Endothelial cell of umbilical vein (primary cell): ENCODE measurements around the gene DIAPH2. TPM values are rescaled to one million over a fixed set of nuclear protein-coding genes. Genes with fewer than 3 reads are reported as not detected.
A peak's percentile ranks its signal among the peaks of the same experiment; 100 is the strongest.

Source experiments
- BruUV-seq: library from RNA; stranded (reverse); fragments of 400-500 nt; replicated peaks from 2 replicates; lab custom pipeline; 2021; lab: Mats Ljungman, UMichigan
- CTCF ChIA-PET: fragments of 300-600, 350-600 bp; sonication (Branson Sonifier 250); formaldehyde crosslinking; loops from one replicate; lab custom pipeline; 2021; ENCODE audit warnings: antibody characterized with exemption, inconsistent platforms; lab: Charles Lee
- POLR2A ChIA-PET: fragments of 300-600, 350-600 bp; sonication (Branson Sonifier 250); formaldehyde crosslinking; loops from one replicate; lab custom pipeline; 2021; ENCODE audit warnings: antibody characterized with exemption, inconsistent platforms; lab: Charles Lee
- DNase-seq: peaks from one replicate; pipeline ENCODE4 v3.0.0-alpha.2; 2011; ENCODE audit warnings: low read depth, low spot score
- FAIRE-seq: peaks from 2 replicates; lab custom pipeline; 2011; peaks lifted over from hg19 to GRCh38; lab: Jason Lieb, UNC
- H2AFZ ChIP-seq: 2 replicates; pipeline ENCODE4 v1.6.0; 2012; ENCODE audit warnings: low read depth, low read length, control low read depth, inconsistent platforms
- H3K27ac ChIP-seq: 2 replicates; pipeline ENCODE4 v1.5.1; 2011; ENCODE audit warnings: low read depth, mild to moderate bottlenecking, control low read depth, low read length, moderate library complexity; ENCODE audit not compliant: insufficient read depth
- H3K27me3 ChIP-seq, 2 experiments: 2 replicates each; pipeline versions ENCODE4 v1.6.0 to v1.6.1; 2011; ENCODE audit warnings: low read length in 2 of 2, mixed read lengths in 1 of 2; ENCODE audit not compliant: control insufficient read depth in 2 of 2, insufficient read depth in 2 of 2
- H3K36me3 ChIP-seq, 2 experiments: 2 replicates in 1 of 2; 3 replicates in 1 of 2; pipeline ENCODE4 v1.5.1; 2011; ENCODE audit warnings: low read length in 2 of 2, mild to moderate bottlenecking in 1 of 2, moderate library complexity in 1 of 2; ENCODE audit not compliant: control insufficient read depth in 2 of 2, insufficient read depth in 2 of 2; ENCODE audit errors: extremely low read depth in 1 of 2
- H3K4me1 ChIP-seq: 3 replicates; pipeline ENCODE4 v1.5.1; 2011; ENCODE audit warnings: mild to moderate bottlenecking, low read length; ENCODE audit not compliant: control insufficient read depth, insufficient read depth; ENCODE audit errors: extremely low read depth
- H3K4me2 ChIP-seq: 2 replicates; pipeline ENCODE4 v1.6.1; 2011; ENCODE audit warnings: low read length, control low read depth, mixed read lengths; ENCODE audit not compliant: insufficient read depth
- H3K4me3 ChIP-seq, 3 experiments: fragments of 200-600 bp in 1 of 3; sonication (generic), shearing (Covaris generic) in 1 of 3; replicated peaks in 1 of 3; 2 replicates each; pipeline ENCODE4 v1.5.1; 2011 to 2016; ENCODE audit warnings: control low read depth in 3 of 3, low read length in 3 of 3, mild to moderate bottlenecking in 2 of 3, inconsistent platforms in 1 of 3, low read depth in 1 of 3, moderate library complexity in 1 of 3; ENCODE audit not compliant: insufficient read depth in 1 of 3
- H3K79me2 ChIP-seq: 2 replicates; pipeline ENCODE4 v1.6.0; 2012; ENCODE audit warnings: low read length, inconsistent platforms; ENCODE audit not compliant: control insufficient read depth, insufficient read depth
- H3K9ac ChIP-seq: replicated peaks from 2 replicates; pipeline ENCODE3; 2011; ENCODE audit warnings: low read length, control low read depth; ENCODE audit not compliant: insufficient read depth; ENCODE audit errors: extremely low read depth
- H3K9me1 ChIP-seq: replicated peaks from 3 replicates; pipeline ENCODE4 v1.6.0; 2011; ENCODE audit warnings: mild to moderate bottlenecking, low read length; ENCODE audit not compliant: control insufficient read depth, insufficient read depth; ENCODE audit errors: extremely low read depth
- H3K9me3 ChIP-seq: replicated peaks from 2 replicates; pipeline ENCODE4 v1.5.1; 2012; ENCODE audit warnings: low read length, inconsistent platforms; ENCODE audit not compliant: control insufficient read depth, insufficient read depth
- H4K20me1 ChIP-seq: replicated peaks from 2 replicates; pipeline ENCODE3; 2011; ENCODE audit warnings: mild to moderate bottlenecking, low read length; ENCODE audit not compliant: control insufficient read depth, insufficient read depth; ENCODE audit errors: extremely low read depth
- CTCF ChIP-seq, 2 donors: IDR thresholded peaks; 1 replicate in 1 of 2; 2 replicates in 1 of 2; pipeline ENCODE4 v1.5.1; 2011; ENCODE audit warnings: low read length in 2 of 2, mild to moderate bottlenecking in 2 of 2, moderate library complexity in 2 of 2, control low read depth in 1 of 2, inconsistent platforms in 1 of 2, low read depth in 1 of 2; ENCODE audit not compliant: insufficient read depth in 1 of 2; ENCODE audit errors: extremely low read depth in 1 of 2
- EZH2 ChIP-seq: IDR thresholded peaks from 2 replicates; pipeline ENCODE4 v1.6.1; 2012; ENCODE audit warnings: borderline replicate concordance, low read depth, mild to moderate bottlenecking, moderate library complexity, low read length, inconsistent platforms; ENCODE audit not compliant: severe bottlenecking
- FOS ChIP-seq: IDR thresholded peaks from 2 replicates; pipeline ENCODE4 v1.6.1; 2011; ENCODE audit warnings: mild to moderate bottlenecking, low read length, moderate library complexity, borderline replicate concordance; ENCODE audit not compliant: insufficient read depth
- GATA2 ChIP-seq: IDR thresholded peaks from 2 replicates; pipeline ENCODE4 v1.7.0; 2011; ENCODE audit warnings: low read depth, mild to moderate bottlenecking, moderate library complexity, mixed read lengths, low read length; ENCODE audit not compliant: insufficient read length, insufficient read depth
- JUN ChIP-seq: IDR thresholded peaks from 2 replicates; pipeline ENCODE4 v1.6.1; 2011; ENCODE audit warnings: borderline replicate concordance, low read depth; ENCODE audit not compliant: insufficient read length, insufficient read depth
- MAX ChIP-seq: IDR thresholded peaks from 2 replicates; pipeline ENCODE4 v1.6.1; 2011; ENCODE audit not compliant: insufficient read depth, insufficient read length
- MYC ChIP-seq: IDR thresholded peaks from one replicate; pipeline ENCODE4 v1.6.1; 2011; ENCODE audit warnings: mild to moderate bottlenecking, low read depth, low read length
- POLR2A ChIP-seq: IDR thresholded peaks from 2 replicates; pipeline ENCODE4 v1.6.1; 2012; ENCODE audit warnings: low read depth, mild to moderate bottlenecking, control low read depth, low read length
- POLR2AphosphoS5 ChIP-seq: IDR thresholded peaks from 2 replicates; pipeline ENCODE4 v1.6.1; 2012; ENCODE audit warnings: low read depth, mild to moderate bottlenecking, control low read depth, low read length, moderate library complexity; ENCODE audit not compliant: insufficient read depth
- dilution Hi-C: fragments of 300-500 bp; cut with MboI; formaldehyde crosslinking; loops from one replicate; pipeline ENCODE4 v1.15.0; 2019; ENCODE audit warnings: low sequenced_read_pairs; ENCODE audit not compliant: extremely low pct_ligation_motif_present
- intact Hi-C: fragments of 100-400 bp; cut with micrococcal nuclease; formaldehyde crosslinking; loops from one replicate; pipeline ENCODE4 v1.10.0; 2022
- polyA plus RNA-seq, 4 experiments: library from polyadenylated mRNA; depleted of rRNA in 3 of 4; stranded (reverse) in 3 of 4; unstranded in 1 of 4; fragments of >200 nt; gene quantifications; 2 replicates each; pipeline versions ENCODE4 v1.2.1 to v1.2.3, GENCODE V29; 2011 to 2012; ENCODE audit warnings: missing spikeins in 1 of 4
- total RNA-seq: library from RNA; stranded (reverse); gene quantifications from 2 replicates; pipeline ENCODE4 v1.2.3, GENCODE V29; 2021

Gene DIAPH2
- total and polyA plus RNA-seq, 2 donors (not counting 3 experiments of a cell fraction or from before 2014, with no cell fraction given), result 3.0 to 30.0 TPM

GRCh38 chrX:97564496-97564895, 879.9 kb downstream of the DIAPH2 start:
- ChIA-PET POLR2A (no interaction called here), CTCF (no interaction called here)
- H3K9me3 ChIP-seq, result no peaks in the 10 kb centered on the region
- no peaks in the 10 kb centered on the region for H4K20me1 ChIP-seq
- no peaks in the 10 kb centered on the region for H3K79me2 ChIP-seq
- no peaks in the 10 kb centered on the region for H3K9me1 ChIP-seq
- H2AFZ ChIP-seq, result no peak overlapping the region
- no peaks in the 10 kb centered on the region for H3K27me3 ChIP-seq
- peak; percentile 33 for FAIRE-seq
- BruUV-seq, result no TSS peak
- no peaks in the 10 kb centered on the region for H3K36me3 ChIP-seq
- no peak overlapping the region for H3K9ac ChIP-seq
- peaks cover 6% of the 10 kb centered on the region for H3K4me1 ChIP-seq
- no peak overlapping the region for H3K27ac ChIP-seq
- no peak overlapping the region for H3K4me2 ChIP-seq
- no peak overlapping the region for H3K4me3 ChIP-seq
- DNase-seq, result no peak
- dilution Hi-C loops (no loop called here), intact Hi-C loops (no loop called here)
- TF ChIP-seq MYC (no peak), FOS (peak; percentile 25), CTCF (IDR thresholded peaks at IDR 0.05; ENCODE audit: extremely low read depth in 1 of 2, insufficient read depth in 1 of 2, low read depth in 1 of 2, low read length in 2 of 2) (no peak)

GRCh38 chrX:97587171-97587570, 902.5 kb downstream of the DIAPH2 start:
- Histone ChIP-seq H3K79me2 (no peaks in the 10 kb centered on the region), H3K27ac (no peak overlapping the region), H3K9me3 (no peaks in the 10 kb centered on the region), H4K20me1 (no peaks in the 10 kb centered on the region), H3K27me3 (no peaks in the 10 kb centered on the region), H3K9me1 (no peaks in the 10 kb centered on the region), H2AFZ (no peak overlapping the region), H3K9ac (no peak overlapping the region), H3K4me3 (no peak overlapping the region), H3K4me2 (no peak overlapping the region), H3K4me1 (no peaks in the 10 kb centered on the region), H3K36me3 (no peaks in the 10 kb centered on the region)
- DNase-seq, result no peak
- TF ChIP-seq FOS (no peak), MYC (no peak), JUN (no peak), MAX (no peak), CTCF (IDR thresholded peaks at IDR 0.05; ENCODE audit: extremely low read depth in 1 of 2, insufficient read depth in 1 of 2, low read depth in 1 of 2, low read length in 2 of 2) (no peak), EZH2 (no peak), POLR2AphosphoS5 (no peak), POLR2A (no peak), GATA2 (no peak)
- ChIA-PET CTCF (no interaction called here), POLR2A (no interaction called here)
- dilution Hi-C loops, result no loop called here
- intact Hi-C loops, result no loop called here
- no TSS peak for BruUV-seq
- FAIRE-seq, result no peak
